Mesenchymal stem cell (in vitro differentiated cells and primary cell): Measurements from ENCODE around the gene FCHSD2.

Experiments used
- DNase-seq: peaks from one replicate; pipeline ENCODE4 v3.0.0-alpha.2; 2013
- H2AFZ ChIP-seq: one replicate; pipeline ENCODE4 v1.6.1; 2013; ENCODE audit warnings: low read depth, mild to moderate bottlenecking, control low read depth, inconsistent platforms, low read length, moderate library complexity
- H2AK5ac ChIP-seq: 2 replicates; pipeline ENCODE4 v1.6.1; 2013; ENCODE audit warnings: low read length, moderate library complexity, mild to moderate bottlenecking, inconsistent platforms; ENCODE audit not compliant: severe bottlenecking
- H2BK120ac ChIP-seq: one replicate; pipeline ENCODE4 v1.6.1; 2013; ENCODE audit warnings: low read depth, mild to moderate bottlenecking, inconsistent platforms, low read length, moderate library complexity
- H2BK12ac ChIP-seq, 2 experiments: one replicate each; pipeline ENCODE4 v1.6.1; 2013; ENCODE audit warnings: inconsistent platforms in 2 of 2, low read length in 2 of 2, mild to moderate bottlenecking in 2 of 2, moderate library complexity in 2 of 2, control low read depth in 1 of 2
- H2BK15ac ChIP-seq: one replicate; pipeline ENCODE4 v1.6.1; 2013; ENCODE audit warnings: mild to moderate bottlenecking, low read depth, inconsistent platforms; ENCODE audit not compliant: poor library complexity, severe bottlenecking
- H2BK5ac ChIP-seq: 2 replicates; pipeline ENCODE4 v1.6.1; 2013; ENCODE audit warnings: low read depth, mild to moderate bottlenecking, low read length, control low read depth, inconsistent platforms; ENCODE audit not compliant: poor library complexity, severe bottlenecking
- H3K14ac ChIP-seq, 2 experiments: one replicate each; pipeline ENCODE4 v1.6.1; 2013; ENCODE audit warnings: inconsistent platforms in 2 of 2, low read length in 2 of 2, control low read depth in 1 of 2, mild to moderate bottlenecking in 1 of 2, moderate library complexity in 1 of 2
- H3K18ac ChIP-seq, 2 experiments: one replicate each; pipeline ENCODE4 v1.6.1; 2013; ENCODE audit warnings: inconsistent platforms in 2 of 2, low read length in 2 of 2, control low read depth in 1 of 2, low read depth in 1 of 2, mild to moderate bottlenecking in 1 of 2
- H3K23ac ChIP-seq, 2 experiments: one replicate each; pipeline ENCODE4 v1.6.1; 2013; ENCODE audit warnings: inconsistent platforms in 2 of 2, low read length in 2 of 2, mild to moderate bottlenecking in 2 of 2, moderate library complexity in 2 of 2, control low read depth in 1 of 2
- H3K27ac ChIP-seq: 2 replicates; pipeline ENCODE4 v1.5.1; 2013; ENCODE audit warnings: mild to moderate bottlenecking, moderate library complexity, low read length, control low read depth, inconsistent platforms; ENCODE audit not compliant: poor library complexity, severe bottlenecking
- H3K27me3 ChIP-seq, 2 experiments: 2 replicates each; pipeline versions ENCODE4 v1.6.1 to v1.7.0; 2013; ENCODE audit warnings: low read length in 2 of 2, mild to moderate bottlenecking in 2 of 2, moderate library complexity in 2 of 2, control low read depth in 1 of 2, inconsistent platforms in 1 of 2; ENCODE audit not compliant: control insufficient read depth in 1 of 2, insufficient read depth in 1 of 2
- H3K36me3 ChIP-seq, 2 experiments: 2 replicates each; pipeline versions ENCODE4 v1.6.1 to v1.7.0; 2013; ENCODE audit warnings: low read length in 2 of 2, control low read depth in 1 of 2, inconsistent platforms in 1 of 2, low read depth in 1 of 2, mild to moderate bottlenecking in 1 of 2; ENCODE audit not compliant: insufficient read depth in 2 of 2, control insufficient read depth in 1 of 2
- H3K4ac ChIP-seq, 2 experiments: one replicate each; pipeline ENCODE4 v1.6.1; 2013; ENCODE audit warnings: inconsistent platforms in 2 of 2, low read length in 2 of 2, mild to moderate bottlenecking in 2 of 2, moderate library complexity in 2 of 2, control low read depth in 1 of 2, low read depth in 1 of 2
- H3K4me1 ChIP-seq: 2 replicates; pipeline ENCODE4 v1.6.1; 2013; ENCODE audit warnings: low read depth, low read length, control low read depth; ENCODE audit not compliant: control insufficient read depth, insufficient read depth
- H3K4me2 ChIP-seq: 2 replicates; pipeline ENCODE4 v1.6.1; 2013; ENCODE audit warnings: low read length, mild to moderate bottlenecking, inconsistent platforms; ENCODE audit not compliant: poor library complexity, severe bottlenecking
- H3K4me3 ChIP-seq, 2 experiments: 2 replicates each; pipeline versions ENCODE4 v1.5.1 to v1.7.0; 2013; ENCODE audit warnings: low read length in 2 of 2, mild to moderate bottlenecking in 2 of 2, control low read depth in 1 of 2, low read depth in 1 of 2; ENCODE audit not compliant: insufficient read depth in 1 of 2
- H3K79me1 ChIP-seq: replicated peaks from 2 replicates; pipeline ENCODE4 v1.6.1; 2013; ENCODE audit warnings: mild to moderate bottlenecking, control low read depth, low read length, inconsistent platforms; ENCODE audit not compliant: poor library complexity, severe bottlenecking
- H3K9ac ChIP-seq: 2 replicates; pipeline ENCODE4 v1.7.0; 2013; ENCODE audit warnings: mild to moderate bottlenecking, low read length, moderate library complexity
- H3K9me3 ChIP-seq: 2 replicates; pipeline ENCODE4 v1.7.0; 2013; ENCODE audit warnings: mild to moderate bottlenecking, low read length; ENCODE audit not compliant: control insufficient read depth
- H4K8ac ChIP-seq: one replicate; pipeline ENCODE4 v1.6.1; 2013; ENCODE audit warnings: inconsistent platforms, mild to moderate bottlenecking, low read length, moderate library complexity
- H4K91ac ChIP-seq: one replicate; pipeline ENCODE4 v1.6.1; 2013; ENCODE audit warnings: mild to moderate bottlenecking, low read length, inconsistent platforms
- WGBS: methylation state at CpG from one replicate; pipeline ENCODE4 v1.1.7; 2013; ENCODE audit warnings: mixed read lengths; 5-methylcytosine and 5-hydroxymethylcytosine counted together

The FCHSD2 gene

GRCh38 chr11:73176145-73176873, 34.2 kb upstream of the FCHSD2 start:
- H3K9me3 ChIP-seq, result no peaks in the 10 kb centered on the region
- no peak overlapping the region for H2BK120ac ChIP-seq
- H2BK15ac ChIP-seq, result peak overlapping the region; percentile 53
- peaks cover 2% of the 10 kb centered on the region for H3K4me1 ChIP-seq
- H2AFZ ChIP-seq, result no peak overlapping the region
- no peaks in the 10 kb centered on the region for H3K79me1 ChIP-seq
- no peak overlapping the region for H3K4me3 ChIP-seq
- peak overlapping the region in 1 of 2 experiments; percentile 35 for H2BK12ac ChIP-seq
- no peak overlapping the region for H3K4ac ChIP-seq
- H3K14ac ChIP-seq, result peak overlapping the region in 1 of 2 experiments; percentile 35
- no peak overlapping the region for H3K9ac ChIP-seq
- H3K18ac ChIP-seq, result no peak overlapping the region
- H4K8ac ChIP-seq, result no peak overlapping the region
- H2AK5ac ChIP-seq, result no peak overlapping the region
- H2BK5ac ChIP-seq, result no peak overlapping the region
- peaks cover 3 to 5% of the 10 kb centered on the region in 2 experiments for H3K27me3 ChIP-seq
- peak overlapping the region in 1 of 2 experiments; percentile 51 for H3K23ac ChIP-seq
- H3K4me2 ChIP-seq, result no peak overlapping the region
- no peaks in the 10 kb centered on the region for H3K36me3 ChIP-seq
- WGBS, result 82% methylated on average over 5 of the region's 5 CpGs
- no peak overlapping the region for H3K27ac ChIP-seq
- DNase-seq, result no peak
- no peak overlapping the region for H4K91ac ChIP-seq

- Histone ChIP-seq H4K91ac (no peak overlapping the region), H3K9ac (no peak overlapping the region), H3K4me2 (no peak overlapping the region), H2AFZ (no peak overlapping the region), H2BK15ac (no peak overlapping the region), H3K4me1 (peaks cover 2% of the 10 kb centered on the region), H3K14ac (peak overlapping the region in 1 of 2 experiments; percentile 70), H3K18ac (no peak overlapping the region), H2BK120ac (no peak overlapping the region), H2BK12ac (no peak overlapping the region), H3K9me3 (no peaks in the 10 kb centered on the region), H3K27me3 (peaks cover 3 to 5% of the 10 kb centered on the region in 2 experiments), H2BK5ac (no peak overlapping the region), H3K23ac (no peak overlapping the region), H3K4me3 (no peak overlapping the region), H3K79me1 (no peaks in the 10 kb centered on the region), H3K4ac (no peak overlapping the region), H3K36me3 (no peaks in the 10 kb centered on the region), H4K8ac (no peak overlapping the region), H2AK5ac (no peak overlapping the region), H3K27ac (no peak overlapping the region)
- 71% methylated on average over 5 of the region's 5 CpGs for WGBS
- no peak for DNase-seq
These were observed 33.5 kb upstream of the FCHSD2 start for GRCh38 chr11:73175551-73176144.

- peaks cover 2% of the 10 kb centered on the region for H3K4me1 ChIP-seq
- no peak overlapping the region for H2BK12ac ChIP-seq
- no peak overlapping the region for H3K4me2 ChIP-seq
- peaks cover 3 to 5% of the 10 kb centered on the region in 2 experiments for H3K27me3 ChIP-seq
- H2BK15ac ChIP-seq, result no peak overlapping the region
- H3K79me1 ChIP-seq, result no peaks in the 10 kb centered on the region
- no peak overlapping the region for H3K4ac ChIP-seq
- H3K9ac ChIP-seq, result no peak overlapping the region
- 95% methylated on average over 3 of the region's 3 CpGs for WGBS
- no peak overlapping the region for H2AK5ac ChIP-seq
- no peak overlapping the region for H2AFZ ChIP-seq
- H3K4me3 ChIP-seq, result no peak overlapping the region
- no peak overlapping the region for H2BK120ac ChIP-seq
- H3K14ac ChIP-seq, result no peak overlapping the region
- no peaks in the 10 kb centered on the region for H3K36me3 ChIP-seq
- no peak overlapping the region for H4K91ac ChIP-seq
- H4K8ac ChIP-seq, result no peak overlapping the region
- H2BK5ac ChIP-seq, result no peak overlapping the region
- H3K18ac ChIP-seq, result no peak overlapping the region
- no peaks in the 10 kb centered on the region for H3K9me3 ChIP-seq
- H3K23ac ChIP-seq, result no peak overlapping the region
- no peak for DNase-seq
- no peak overlapping the region for H3K27ac ChIP-seq
These were observed 32.3 kb upstream of the FCHSD2 start for GRCh38 chr11:73174495-73174791.

GRCh38 chr11:73173755-73174494, 31.8 kb upstream of the FCHSD2 start:
- Histone ChIP-seq H3K27ac (no peak overlapping the region), H3K9ac (no peak overlapping the region), H3K79me1 (no peaks in the 10 kb centered on the region), H3K23ac (no peak overlapping the region), H3K27me3 (peaks cover 3% of the 10 kb centered on the region in 2 experiments), H2BK12ac (peak overlapping the region in 1 of 2 experiments; percentile 29), H4K91ac (no peak overlapping the region), H4K8ac (no peak overlapping the region), H3K4me3 (no peak overlapping the region), H2AFZ (no peak overlapping the region), H3K14ac (no peak overlapping the region), H3K18ac (peak overlapping the region in 1 of 2 experiments; percentile 53), H3K4ac (no peak overlapping the region), H2AK5ac (no peak overlapping the region), H3K9me3 (no peaks in the 10 kb centered on the region), H3K4me2 (no peak overlapping the region), H2BK5ac (no peak overlapping the region), H2BK120ac (no peak overlapping the region), H3K4me1 (peaks cover 2% of the 10 kb centered on the region), H3K36me3 (no peaks in the 10 kb centered on the region), H2BK15ac (no peak overlapping the region)
- 85% methylated on average over 9 of the region's 11 CpGs for WGBS
- no peak for DNase-seq
